ENCODE results near the gene RBM34.

DNA sequence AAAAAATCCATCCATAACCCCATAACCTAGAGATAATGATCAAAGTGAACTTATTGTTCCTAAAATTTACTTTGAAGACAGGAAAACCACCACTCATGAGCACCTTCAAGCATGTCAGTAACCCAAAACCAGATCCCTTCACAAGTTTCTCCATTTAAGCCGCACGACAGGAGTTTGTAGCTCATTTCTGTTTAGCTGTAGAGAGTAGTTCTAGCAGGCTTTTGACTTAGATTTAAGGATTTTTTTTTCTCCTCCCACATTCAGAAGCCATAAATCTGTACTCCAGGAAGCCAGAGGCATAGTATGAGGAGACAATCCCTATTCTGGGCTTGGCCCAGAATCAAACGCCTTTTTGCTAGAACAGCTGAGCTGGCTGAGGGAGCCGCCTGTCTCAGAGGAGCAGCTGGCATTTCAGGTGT is 58.0 kb downstream of the RBM34 start:
- TF ChIP-seq, protein P1, sequence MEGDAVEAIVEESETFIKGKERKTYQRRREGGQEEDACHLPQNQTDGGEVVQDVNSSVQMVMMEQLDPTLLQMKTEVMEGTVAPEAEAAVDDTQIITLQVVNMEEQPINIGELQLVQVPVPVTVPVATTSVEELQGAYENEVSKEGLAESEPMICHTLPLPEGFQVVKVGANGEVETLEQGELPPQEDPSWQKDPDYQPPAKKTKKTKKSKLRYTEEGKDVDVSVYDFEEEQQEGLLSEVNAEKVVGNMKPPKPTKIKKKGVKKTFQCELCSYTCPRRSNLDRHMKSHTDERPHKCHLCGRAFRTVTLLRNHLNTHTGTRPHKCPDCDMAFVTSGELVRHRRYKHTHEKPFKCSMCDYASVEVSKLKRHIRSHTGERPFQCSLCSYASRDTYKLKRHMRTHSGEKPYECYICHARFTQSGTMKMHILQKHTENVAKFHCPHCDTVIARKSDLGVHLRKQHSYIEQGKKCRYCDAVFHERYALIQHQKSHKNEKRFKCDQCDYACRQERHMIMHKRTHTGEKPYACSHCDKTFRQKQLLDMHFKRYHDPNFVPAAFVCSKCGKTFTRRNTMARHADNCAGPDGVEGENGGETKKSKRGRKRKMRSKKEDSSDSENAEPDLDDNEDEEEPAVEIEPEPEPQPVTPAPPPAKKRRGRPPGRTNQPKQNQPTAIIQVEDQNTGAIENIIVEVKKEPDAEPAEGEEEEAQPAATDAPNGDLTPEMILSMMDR (IDR thresholded peaks at IDR 0.05): no peak
- no peak for TF ChIP-seq POLR2A (IDR thresholded peaks at IDR 0.05)

Measured in right lobe of liver (tissue), 4 donors.